ENCODE measurements around the gene CALHM2. TPM values are rescaled to one million over a fixed set of nuclear protein-coding genes. Genes with fewer than 3 reads are reported as not detected.
A peak's percentile ranks its signal among the peaks of the same experiment; 100 is the strongest.
"Not testable (repeated sequence)": the region's sequence is repeated elsewhere in the genome, so short reads cannot be mapped to it uniquely, and the experiment has no call there.

The CALHM2 gene
- total and polyA plus RNA-seq, 12 donors = 5.2 to 23.5 (median 11.6) TPM

- Histone ChIP-seq H3K36me3 (no peaks in the 10 kb centered on the region), H3K27me3 (peaks cover 0 to 4% (median 0%) of the 10 kb centered on the region in 7 donors), H3K4me1 (peaks cover 0 to 15% (median 4%) of the 10 kb centered on the region in 9 donors), H3K9me3 (no peaks in the 10 kb centered on the region), H3K4me3 (no peak overlapping the region), H3K27ac (no peak overlapping the region)
- no peak for DNase-seq
- no peak for TF ChIP-seq CTCF (IDR thresholded peaks at IDR 0.05)
- ATAC-seq = no peak
- intact Hi-C loops (cut with DNase I) = no loop called here
- 89 to 91% methylated on average over 2 of the region's 2 CpGs for WGBS, 2 donors
Observed at GRCh38 chr10:103487410-103487708, 35.2 kb upstream of the CALHM2 start.

GRCh38 chr10:103486635-103487409 is 34.7 kb upstream of the CALHM2 start:
- ATAC-seq; H3K27me3 ChIP-seq; intact Hi-C loops (cut with DNase I); H3K4me3 ChIP-seq; H3K27ac ChIP-seq; H3K36me3 ChIP-seq; DNase-seq; H3K9me3 ChIP-seq: not testable (repeated sequence)
- WGBS, 2 donors = 86 to 89% methylated on average over 8 of the region's 8 CpGs
- peaks cover 0 to 10% (median 0%) of the 10 kb centered on the region in 9 donors for H3K4me1 ChIP-seq

GRCh38 chr10:103481974-103482531 is 29.9 kb upstream of the CALHM2 start:
- DNase-seq (peak in 1 of 2 donors; percentile 61), ATAC-seq (peak in 6 of 8 donors; percentile 46 to 70 (median 60))
- Histone ChIP-seq H3K4me1 (peaks cover 0 to 17% (median 3%) of the 10 kb centered on the region in 9 donors), H3K36me3 (no peaks in the 10 kb centered on the region), H3K27ac (no peak overlapping the region), H3K9me3 (no peaks in the 10 kb centered on the region), H3K4me3 (no peak overlapping the region), H3K27me3 (no peaks in the 10 kb centered on the region)
- 59 to 66% methylated on average over 12 of the region's 12 CpGs for WGBS, 2 donors
- intact Hi-C loops (cut with DNase I) = loop anchor here in 5 of 10 donors (1.0 to 5.0 kb wide), 4 partner anchors 65 to 66 kb away; no protein-coding TSS in a partner anchor
- TF ChIP-seq CTCF (IDR thresholded peaks at IDR 0.05) = peak; percentile 46 to 79 (median 70)

- Histone ChIP-seq H3K27me3 (no peaks in the 10 kb centered on the region), H3K4me1 (peaks cover 0 to 17% (median 3%) of the 10 kb centered on the region in 9 donors), H3K4me3 (no peak overlapping the region), H3K9me3 (no peaks in the 10 kb centered on the region), H3K27ac (no peak overlapping the region), H3K36me3 (no peaks in the 10 kb centered on the region)
- intact Hi-C loops (cut with DNase I) = loop anchor here in 3 of 10 donors (2.0 to 5.0 kb wide), 2 partner anchors 63 to 64 kb away; no protein-coding TSS in a partner anchor
- TF ChIP-seq CTCF (IDR thresholded peaks at IDR 0.05) = no peak
- ATAC-seq (peak in 1 of 8 donors; percentile 46), DNase-seq (no peak)
- 66 to 75% methylated on average over 5 of the region's 5 CpGs for WGBS, 2 donors
Observed at GRCh38 chr10:103480521-103480920, 28.4 kb upstream of the CALHM2 start.

GRCh38 chr10:103479135-103479534 is 27.0 kb upstream of the CALHM2 start, which contains the start of gene CALHM3:
CALHM3 (minus strand) TSS chr10:103479240; CDS start chr10:103479032, 208 bp downstream.
- ATAC-seq (peak in 1 of 8 donors; percentile 32), DNase-seq (no peak)
- intact Hi-C loops (cut with DNase I) = no loop called here
- Histone ChIP-seq H3K36me3 (no peaks in the 10 kb centered on the region), H3K27me3 (no peaks in the 10 kb centered on the region), H3K4me3 (no peak within 1 kb of the TSS), H3K9me3 (no peaks in the 10 kb centered on the region), H3K27ac (no peak within 1 kb of the TSS), H3K4me1 (peaks cover 0 to 17% (median 3%) of the 10 kb centered on the region in 9 donors)
- TF ChIP-seq CTCF (IDR thresholded peaks at IDR 0.05) = no peak
- 74 to 80% methylated on average over 7 of the region's 7 CpGs for WGBS, 2 donors
